Keratinocyte (primary cell): ENCODE data around the gene ZNF628. TPM values are rescaled to one million over a fixed set of nuclear protein-coding genes. Genes with fewer than 3 reads are reported as not detected.
A peak's percentile ranks its signal among the peaks of the same experiment; 100 is the strongest.

Source experiments
- DNase-seq: peaks from one replicate; pipeline ENCODE4 v3.0.0-alpha.2; 2011; ENCODE audit warnings: low read depth, missing footprints, low spot score
- FAIRE-seq: peaks from 2 replicates; lab custom pipeline; 2011; peaks lifted over from hg19 to GRCh38; lab: Jason Lieb, UNC
- H2AFZ ChIP-seq: 2 replicates; pipeline ENCODE4 v1.6.0; 2012; ENCODE audit warnings: low read length, control low read depth, inconsistent platforms; ENCODE audit not compliant: control insufficient read depth
- H3K27ac ChIP-seq: 2 replicates; pipeline ENCODE4 v1.5.1; 2011; ENCODE audit warnings: low read length; ENCODE audit not compliant: control insufficient read depth, insufficient read depth
- H3K27me3 ChIP-seq: 3 replicates; pipeline ENCODE4 v1.6.0; 2011; ENCODE audit warnings: low read length; ENCODE audit not compliant: control insufficient read depth, insufficient read depth; ENCODE audit errors: extremely low read depth
- H3K36me3 ChIP-seq, 2 experiments: 2 replicates in 1 of 2; 3 replicates in 1 of 2; pipeline ENCODE4 v1.5.1; 2011; ENCODE audit warnings: low read length in 2 of 2, mild to moderate bottlenecking in 1 of 2; ENCODE audit not compliant: control insufficient read depth in 2 of 2, insufficient read depth in 2 of 2; ENCODE audit errors: extremely low read depth in 1 of 2
- H3K4me1 ChIP-seq: 3 replicates; pipeline ENCODE4 v1.5.1; 2011; ENCODE audit warnings: low read length; ENCODE audit not compliant: control insufficient read depth, insufficient read depth; ENCODE audit errors: extremely low read depth
- H3K4me2 ChIP-seq: 3 replicates; pipeline ENCODE4 v1.6.0; 2011; ENCODE audit warnings: low read depth, low read length; ENCODE audit not compliant: control insufficient read depth, insufficient read depth; ENCODE audit errors: extremely low read depth
- H3K4me3 ChIP-seq, 3 experiments: fragments of 200-600 bp in 1 of 3; sonication (generic) in 1 of 3; 2 replicates in 2 of 3; 3 replicates in 1 of 3; pipeline ENCODE4 v1.5.1; 2011 to 2016; ENCODE audit warnings: low read length in 3 of 3, mild to moderate bottlenecking in 3 of 3, control low read depth in 2 of 3, inconsistent platforms in 1 of 3, low read depth in 1 of 3, mixed read lengths in 1 of 3, mixed run types in 1 of 3, moderate library complexity in 1 of 3; ENCODE audit not compliant: control insufficient read depth in 2 of 3, insufficient read depth in 2 of 3; ENCODE audit errors: extremely low read depth in 1 of 3
- H3K79me2 ChIP-seq: 2 replicates; pipeline ENCODE4 v1.6.0; 2012; ENCODE audit warnings: low read length; ENCODE audit not compliant: control insufficient read depth, insufficient read depth
- H3K9ac ChIP-seq: 3 replicates; pipeline ENCODE4 v1.6.0; 2011; ENCODE audit warnings: low read length; ENCODE audit not compliant: control insufficient read depth, insufficient read depth; ENCODE audit errors: extremely low read depth
- H3K9me1 ChIP-seq: 3 replicates; pipeline ENCODE4 v1.6.0; 2011; ENCODE audit warnings: low read length; ENCODE audit not compliant: control insufficient read depth, insufficient read depth; ENCODE audit errors: extremely low read depth
- H3K9me3 ChIP-seq: 2 replicates; pipeline ENCODE4 v1.5.1; 2012; ENCODE audit warnings: low read depth, low read length; ENCODE audit not compliant: control insufficient read depth
- H4K20me1 ChIP-seq: 3 replicates; pipeline ENCODE4 v1.6.0; 2011; ENCODE audit warnings: low read length; ENCODE audit not compliant: control insufficient read depth, insufficient read depth; ENCODE audit errors: extremely low read depth
- EZH2 ChIP-seq: IDR thresholded peaks from one replicate; pipeline ENCODE4 v1.6.1; 2012; ENCODE audit warnings: inconsistent platforms, mild to moderate bottlenecking, low read length, moderate library complexity
- dilution Hi-C: fragments of 300-500 bp; cut with MboI; formaldehyde crosslinking; loops from one replicate; pipeline ENCODE4 v1.7.0; 2020; ENCODE audit warnings: low sequenced_read_pairs; ENCODE audit not compliant: extremely low pct_ligation_motif_present
- polyA plus RNA-seq, 5 experiments: library from polyadenylated mRNA; depleted of rRNA in 3 of 5; stranded (reverse) in 3 of 5; stranded (forward) in 1 of 5; unstranded in 1 of 5; fragments of >200 nt; gene quantifications; 1 replicate in 1 of 5; 2 replicates in 3 of 5; 3 replicates in 1 of 5; pipeline versions ENCODE4 v1.2.1 to v1.2.3, GENCODE V29; 2011 to 2012; ENCODE audit warnings: missing spikeins in 2 of 5, low read depth in 1 of 5, low replicate concordance in 1 of 5
- TF ChIP-seq, protein P1 (sequence below), 3 experiments: IDR thresholded peaks in 1 of 3; conservative IDR thresholded peaks in 1 of 3; optimal IDR thresholded peaks in 1 of 3; 2 replicates in 2 of 3; 3 replicates in 1 of 3; pipeline versions ENCODE3 to v1.5.1; 2011; ENCODE audit warnings: low read length in 3 of 3, mild to moderate bottlenecking in 3 of 3, moderate library complexity in 2 of 3, control low read depth in 1 of 3, inconsistent platforms in 1 of 3; ENCODE audit not compliant: insufficient read depth in 2 of 3; ENCODE audit errors: extremely low read depth in 1 of 3

The ZNF628 gene
- polyA plus RNA-seq, 1 donor (not counting 4 experiments of a cell fraction or from before 2014, with no cell fraction given) = 0.22 TPM

DNA sequence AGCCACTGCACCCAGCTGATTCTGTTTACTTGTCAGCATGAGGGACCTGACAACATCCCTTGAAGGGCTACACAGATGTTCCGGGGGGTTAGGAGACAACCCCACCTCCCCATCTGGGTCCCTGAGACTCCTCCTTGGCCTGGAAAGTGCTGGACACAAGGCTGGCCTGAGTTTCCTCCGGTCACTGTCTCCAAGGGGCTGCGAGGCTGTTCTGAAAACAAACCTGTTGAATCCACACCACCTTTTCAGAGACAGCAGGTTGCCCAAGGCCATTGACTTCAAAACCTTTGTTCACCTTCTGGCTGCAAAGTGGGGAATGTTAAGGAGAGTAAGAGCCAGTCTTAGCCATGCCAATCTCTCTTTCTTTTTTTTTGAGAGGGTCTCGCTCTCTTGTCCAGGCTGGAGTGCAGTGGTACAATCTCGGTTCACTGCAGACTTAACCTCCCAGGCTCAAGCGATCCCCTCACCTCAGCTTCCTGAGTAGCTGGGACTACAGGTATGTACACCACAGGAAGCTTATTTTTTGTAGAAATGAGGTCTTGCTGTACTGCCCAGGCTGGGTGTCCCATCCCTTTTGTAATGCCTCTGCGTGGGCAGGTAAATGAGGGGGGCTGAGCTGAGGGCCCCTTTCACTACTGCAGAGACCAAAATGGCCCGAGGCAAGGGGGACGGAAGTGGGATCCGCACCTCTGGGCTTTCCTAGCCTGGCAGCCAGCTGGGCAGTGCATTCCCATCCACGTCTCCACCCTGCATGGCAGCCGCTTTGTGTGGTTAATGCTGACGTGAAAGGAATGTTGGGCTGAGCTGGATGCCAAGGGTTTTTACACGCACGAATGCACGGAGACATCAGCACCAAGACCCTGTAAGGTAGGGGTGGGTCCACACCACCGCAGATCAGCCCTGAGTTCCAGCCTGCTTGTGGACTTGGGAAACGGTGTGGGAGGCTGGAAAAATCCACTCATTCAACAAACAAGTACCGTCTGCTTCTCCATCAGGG, 1.9 kb upstream of the ZNF628 start:
- no peak for FAIRE-seq

GRCh38 chr19:55477905-55478304, 1.5 kb downstream of the ZNF628 start:
- Histone ChIP-seq H3K9me3 (no peaks in the 10 kb centered on the region), H3K4me3 (peak overlapping the region; percentile 19 to 86 (median 67)), H3K9me1 (no peaks in the 10 kb centered on the region), H3K9ac (no peak overlapping the region), H2AFZ (no peak overlapping the region), H3K4me1 (peaks cover 21% of the 10 kb centered on the region), H3K4me2 (peak overlapping the region; percentile 87), H3K79me2 (peaks cover 22% of the 10 kb centered on the region), H4K20me1 (no peaks in the 10 kb centered on the region), H3K27me3 (no peaks in the 10 kb centered on the region), H3K36me3 (no peaks in the 10 kb centered on the region), H3K27ac (no peak overlapping the region)
- no peak for TF ChIP-seq EZH2
- TF ChIP-seq, protein P1, sequence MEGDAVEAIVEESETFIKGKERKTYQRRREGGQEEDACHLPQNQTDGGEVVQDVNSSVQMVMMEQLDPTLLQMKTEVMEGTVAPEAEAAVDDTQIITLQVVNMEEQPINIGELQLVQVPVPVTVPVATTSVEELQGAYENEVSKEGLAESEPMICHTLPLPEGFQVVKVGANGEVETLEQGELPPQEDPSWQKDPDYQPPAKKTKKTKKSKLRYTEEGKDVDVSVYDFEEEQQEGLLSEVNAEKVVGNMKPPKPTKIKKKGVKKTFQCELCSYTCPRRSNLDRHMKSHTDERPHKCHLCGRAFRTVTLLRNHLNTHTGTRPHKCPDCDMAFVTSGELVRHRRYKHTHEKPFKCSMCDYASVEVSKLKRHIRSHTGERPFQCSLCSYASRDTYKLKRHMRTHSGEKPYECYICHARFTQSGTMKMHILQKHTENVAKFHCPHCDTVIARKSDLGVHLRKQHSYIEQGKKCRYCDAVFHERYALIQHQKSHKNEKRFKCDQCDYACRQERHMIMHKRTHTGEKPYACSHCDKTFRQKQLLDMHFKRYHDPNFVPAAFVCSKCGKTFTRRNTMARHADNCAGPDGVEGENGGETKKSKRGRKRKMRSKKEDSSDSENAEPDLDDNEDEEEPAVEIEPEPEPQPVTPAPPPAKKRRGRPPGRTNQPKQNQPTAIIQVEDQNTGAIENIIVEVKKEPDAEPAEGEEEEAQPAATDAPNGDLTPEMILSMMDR (optimal IDR thresholded peaks at IDR 0.05 in 1 of 3, IDR thresholded peaks at IDR 0.05 in 1 of 3, conservative IDR thresholded peaks at IDR 0.05 in 1 of 3; ENCODE audit: extremely low read depth in 1 of 3, insufficient read depth in 2 of 3, low read length in 3 of 3) = no peak
- dilution Hi-C loops = no loop called here
- no peak for FAIRE-seq
- no peak for DNase-seq

More for the DNA sequence above, 1.9 kb upstream of the ZNF628 start:
- H3K27me3 ChIP-seq = no peaks in the 10 kb centered on the region
- no peaks in the 10 kb centered on the region for H3K9me3 ChIP-seq
- no peaks in the 10 kb centered on the region for H3K36me3 ChIP-seq
- TF ChIP-seq EZH2 = no peak
- TF ChIP-seq, protein P1 (optimal IDR thresholded peaks at IDR 0.05 in 1 of 3, IDR thresholded peaks at IDR 0.05 in 1 of 3, conservative IDR thresholded peaks at IDR 0.05 in 1 of 3; ENCODE audit: extremely low read depth in 1 of 3, insufficient read depth in 2 of 3, low read length in 3 of 3) = no peak
- H3K9me1 ChIP-seq = no peaks in the 10 kb centered on the region
- H4K20me1 ChIP-seq = no peaks in the 10 kb centered on the region
- no peak for DNase-seq
- peaks cover 21% of the 10 kb centered on the region for H3K4me1 ChIP-seq
- no peak overlapping the region for H3K4me3 ChIP-seq
- no peak overlapping the region for H3K9ac ChIP-seq
- H3K79me2 ChIP-seq = peaks cover 20% of the 10 kb centered on the region
- peak overlapping the region; percentile 22 for H3K27ac ChIP-seq
- dilution Hi-C loops = no loop called here
- H2AFZ ChIP-seq = no peak overlapping the region
- H3K4me2 ChIP-seq = no peak overlapping the region
